RCC 7860 (cell line): ENCODE results near the gene TTC39B.
A peak's percentile ranks its signal among the peaks of the same experiment; 100 is the strongest.

Source experiments
- DNase-seq: peaks from one replicate; pipeline ENCODE4 v3.0.0-alpha.2; 2015; ENCODE audit warnings: low spot score
- FAIRE-seq: peaks from 2 replicates; lab custom pipeline; 2012; peaks lifted over from hg19 to GRCh38; lab: Jason Lieb, UNC

The TTC39B gene

DNA sequence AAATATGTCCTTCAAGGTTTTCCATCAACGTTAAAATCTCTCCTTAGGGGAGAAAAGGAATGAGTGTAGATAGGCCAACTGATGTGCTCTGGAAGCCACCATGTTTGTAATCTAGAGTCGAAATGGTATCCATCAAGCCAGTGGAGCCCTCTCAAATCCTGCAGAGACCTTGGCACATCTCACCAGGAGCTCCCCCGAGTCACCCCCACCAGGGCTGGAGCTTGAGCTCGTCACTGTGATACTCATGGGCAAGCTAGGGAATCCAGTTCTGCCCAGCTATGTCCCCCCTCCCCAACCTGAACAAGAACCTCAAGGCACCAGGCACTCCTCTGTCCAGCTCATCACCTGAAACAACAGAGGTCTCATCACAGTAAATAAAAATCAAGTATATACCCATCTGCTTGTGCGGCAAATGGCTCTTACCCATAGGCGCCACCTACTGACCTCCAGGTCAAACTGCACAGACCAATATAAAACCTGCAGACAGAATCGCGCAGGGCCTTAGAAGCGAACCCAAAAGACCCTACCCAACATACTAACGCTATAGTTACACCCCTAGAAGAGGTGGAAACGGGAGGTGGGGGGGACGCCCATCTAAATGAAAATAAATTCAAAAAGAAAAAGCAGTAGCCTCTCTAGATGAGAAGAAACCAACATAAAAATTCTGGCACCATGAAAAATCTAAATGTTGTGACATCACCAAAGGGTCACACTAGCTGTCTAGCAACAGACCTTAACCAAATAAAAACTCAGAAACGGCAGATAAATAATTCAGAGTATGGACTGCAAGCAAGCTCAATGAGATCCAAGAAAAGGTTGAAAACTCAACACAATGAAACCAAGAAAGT lies 75.0 kb downstream of the TTC39B start:
- DNase-seq (no peak), FAIRE-seq (no peak)

DNA sequence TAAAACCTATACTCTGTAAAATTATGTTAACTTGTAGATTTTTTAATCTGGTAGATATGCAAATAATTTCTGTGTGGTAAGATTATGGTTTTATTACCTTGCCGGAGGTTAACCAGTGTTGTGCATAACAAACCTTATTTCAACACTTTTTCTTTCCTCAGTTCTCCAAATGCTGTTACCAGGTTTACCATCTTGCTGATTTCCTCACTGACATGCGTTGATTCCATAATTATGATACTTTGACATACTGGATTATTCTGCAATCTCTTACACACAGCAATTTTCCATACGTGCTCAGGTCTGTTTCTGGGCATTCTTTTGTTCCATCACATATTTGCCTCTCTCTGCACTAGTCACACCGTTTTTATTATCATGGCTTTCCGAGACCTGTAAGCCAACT lies 77.6 kb downstream of the TTC39B start:
- DNase-seq, result no peak
- FAIRE-seq, result no peak

DNA sequence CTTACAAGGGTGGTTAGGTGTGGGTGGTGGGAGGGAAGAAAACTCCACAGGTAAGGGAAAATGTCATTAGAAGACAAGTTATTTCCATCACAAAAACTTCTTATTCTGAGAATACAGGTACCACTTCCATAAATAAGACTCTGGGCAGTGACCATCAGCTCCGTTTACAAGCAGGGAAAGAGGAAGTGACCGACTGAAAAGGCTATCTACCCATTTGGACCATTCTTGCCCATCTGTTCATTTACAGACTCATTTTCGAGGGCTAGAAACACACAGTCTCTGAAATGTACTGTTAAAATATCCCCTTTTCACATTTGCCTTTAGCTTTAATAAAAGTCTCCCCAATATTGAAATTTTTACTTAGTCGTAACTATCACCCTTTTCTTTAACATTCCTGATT lies 79.5 kb downstream of the TTC39B start:
- FAIRE-seq (no peak), DNase-seq (no peak)

DNA sequence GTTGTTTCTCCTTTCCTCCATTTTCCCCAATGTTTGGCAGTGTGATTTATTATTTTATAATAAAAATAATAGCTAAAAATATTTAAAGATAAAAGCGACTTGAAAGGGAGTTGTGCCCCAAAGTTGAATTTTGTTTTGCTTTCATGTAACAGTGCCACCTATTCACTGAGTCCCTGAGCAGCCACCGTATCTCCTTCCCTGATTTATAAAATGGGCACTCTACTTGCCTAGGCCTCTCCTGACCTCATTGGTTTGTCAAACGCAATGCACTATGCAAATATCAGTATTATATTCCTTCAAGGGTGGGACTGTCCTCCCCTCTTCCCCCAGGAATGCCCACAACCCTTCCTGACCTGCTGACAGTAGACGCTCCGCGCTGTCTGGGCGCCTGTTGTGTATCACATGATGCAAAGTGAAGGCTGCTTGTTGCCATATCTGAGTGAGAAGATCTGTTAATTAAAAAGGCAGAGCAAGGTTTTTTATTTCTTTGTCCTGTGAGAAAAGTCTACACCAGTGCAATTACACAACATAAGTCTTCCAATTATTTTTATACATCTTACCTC lies 81.4 kb downstream of the TTC39B start:
- no peak for FAIRE-seq
- DNase-seq, result no peak

DNA sequence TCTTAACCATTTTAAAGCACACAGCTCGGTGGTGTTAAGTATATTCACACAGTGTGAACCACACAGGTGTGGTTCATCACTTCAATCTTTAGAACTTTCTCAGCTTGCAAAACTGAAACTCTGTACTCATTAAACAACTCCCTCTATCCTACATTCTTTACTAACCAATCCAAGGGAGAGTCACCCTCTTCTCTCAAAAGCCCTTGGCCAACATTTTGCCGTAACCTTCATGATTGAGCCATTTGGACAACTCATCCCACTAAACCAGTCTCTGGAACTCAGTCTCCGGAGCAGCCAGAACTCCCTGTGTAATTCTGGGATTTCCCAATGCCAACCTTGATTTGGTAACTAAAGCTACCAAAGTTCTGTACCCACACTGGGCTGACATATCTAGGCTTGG lies 84.7 kb downstream of the TTC39B start:
- DNase-seq, result no peak
- FAIRE-seq, result no peak

DNA sequence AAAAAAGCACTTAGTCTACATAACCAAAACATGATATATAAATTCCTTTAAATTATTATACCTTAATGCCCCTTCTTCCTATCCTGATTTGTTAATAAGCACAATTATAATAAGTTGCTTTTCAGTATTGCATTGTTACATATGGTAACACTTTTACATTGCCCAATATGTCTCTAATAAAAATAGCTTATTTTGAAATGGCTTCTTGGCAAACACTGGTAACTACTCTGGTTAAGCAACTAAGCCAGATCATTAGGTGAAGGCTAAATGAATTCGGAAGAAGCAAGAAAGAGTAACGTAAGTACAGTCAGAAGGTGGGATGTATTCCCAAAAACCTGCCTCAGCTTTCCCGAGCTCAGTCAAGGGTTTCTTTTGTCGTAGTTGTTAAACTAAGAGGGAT lies 85.3 kb downstream of the TTC39B start:
- FAIRE-seq, result no peak
- no peak for DNase-seq

DNA sequence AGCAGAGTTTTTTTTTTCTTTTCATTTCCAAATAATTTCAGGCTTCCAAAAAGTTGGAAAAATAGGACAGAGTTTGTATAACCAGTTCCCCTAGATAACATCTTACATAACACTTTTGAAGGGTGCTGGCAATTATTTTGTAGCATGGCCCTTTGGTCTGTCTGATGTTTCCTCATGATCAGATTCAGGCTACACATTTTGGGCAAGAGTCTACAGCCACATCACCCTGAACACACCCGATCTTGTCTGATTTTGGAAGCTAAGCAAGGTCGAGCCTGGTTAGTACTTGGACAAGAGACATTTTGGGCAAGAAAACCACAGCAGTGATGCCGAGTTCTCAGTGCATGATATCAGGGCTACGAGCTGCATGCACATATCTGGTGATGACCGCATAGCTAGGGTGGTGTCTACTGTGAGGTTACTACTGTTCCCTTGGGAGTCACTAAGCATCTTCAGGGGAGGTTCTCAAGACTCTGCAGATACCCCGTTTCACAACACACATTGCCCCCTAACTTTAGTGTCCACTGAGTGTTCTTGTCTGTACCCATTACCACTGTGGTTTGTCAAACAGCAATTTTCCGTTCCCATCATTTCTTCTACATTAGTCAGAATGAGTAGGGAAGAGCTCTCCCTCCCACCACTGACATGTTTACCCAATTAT lies 86.2 kb downstream of the TTC39B start:
- no peak for FAIRE-seq
- no peak for DNase-seq

DNA sequence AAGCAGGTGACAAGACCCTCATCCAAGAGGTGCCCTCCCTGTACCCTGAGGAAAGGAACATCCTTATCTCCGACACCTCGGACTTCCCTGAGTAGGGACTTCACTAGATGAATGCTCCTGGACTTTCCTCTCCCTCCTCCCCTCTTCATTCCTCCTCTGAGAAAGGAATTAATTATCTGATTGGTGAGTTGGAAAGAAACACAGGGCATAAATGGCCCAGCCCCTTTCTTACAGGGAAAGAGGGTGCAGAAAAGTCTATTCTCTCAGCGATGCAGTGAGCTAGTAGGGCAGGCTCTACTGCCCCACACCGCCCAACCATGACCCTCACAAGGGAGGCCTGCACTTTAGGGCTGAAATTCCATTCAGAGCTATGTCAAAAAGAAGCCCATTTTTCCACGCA lies 87.5 kb downstream of the TTC39B start:
- FAIRE-seq (no peak), DNase-seq (no peak)

DNA sequence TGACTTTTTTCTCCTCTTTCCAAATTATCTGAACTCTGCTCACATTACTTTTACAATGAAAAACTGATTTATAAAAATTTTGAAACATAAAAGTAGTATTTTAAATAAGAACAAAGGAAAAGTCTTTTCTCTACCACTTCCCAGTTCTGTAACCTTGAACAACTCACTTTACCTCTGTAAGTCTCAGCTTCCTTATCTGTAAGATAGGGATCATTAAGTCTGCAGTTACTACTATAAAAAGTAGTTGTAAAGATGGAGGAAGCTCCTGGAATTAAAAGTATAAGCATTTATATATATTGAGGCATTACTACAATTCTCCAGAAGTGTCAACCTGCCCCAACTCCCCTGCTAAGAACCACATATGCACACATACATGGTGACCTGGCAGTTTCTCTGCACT lies 88.0 kb downstream of the TTC39B start:
- FAIRE-seq (no peak), DNase-seq (no peak)

DNA sequence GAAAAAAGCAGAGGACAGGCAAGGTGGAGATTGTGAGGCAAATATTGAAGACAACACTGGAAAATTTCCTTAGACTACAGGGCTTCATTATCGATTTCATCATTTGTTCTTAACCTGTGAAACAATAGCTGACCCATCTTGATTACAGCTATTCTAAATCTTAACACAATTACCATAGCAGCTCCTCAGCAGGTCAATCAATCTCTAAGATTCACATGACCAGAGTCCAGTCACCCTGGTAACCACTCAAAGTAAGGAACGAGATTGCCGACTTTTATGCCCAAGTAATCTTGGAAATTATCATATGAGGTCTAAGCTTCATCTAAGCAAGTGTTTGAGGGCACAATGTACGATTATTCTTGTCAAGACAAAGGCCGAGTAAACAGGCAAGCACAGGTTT lies 93.8 kb downstream of the TTC39B start:
- FAIRE-seq, result no peak

DNA sequence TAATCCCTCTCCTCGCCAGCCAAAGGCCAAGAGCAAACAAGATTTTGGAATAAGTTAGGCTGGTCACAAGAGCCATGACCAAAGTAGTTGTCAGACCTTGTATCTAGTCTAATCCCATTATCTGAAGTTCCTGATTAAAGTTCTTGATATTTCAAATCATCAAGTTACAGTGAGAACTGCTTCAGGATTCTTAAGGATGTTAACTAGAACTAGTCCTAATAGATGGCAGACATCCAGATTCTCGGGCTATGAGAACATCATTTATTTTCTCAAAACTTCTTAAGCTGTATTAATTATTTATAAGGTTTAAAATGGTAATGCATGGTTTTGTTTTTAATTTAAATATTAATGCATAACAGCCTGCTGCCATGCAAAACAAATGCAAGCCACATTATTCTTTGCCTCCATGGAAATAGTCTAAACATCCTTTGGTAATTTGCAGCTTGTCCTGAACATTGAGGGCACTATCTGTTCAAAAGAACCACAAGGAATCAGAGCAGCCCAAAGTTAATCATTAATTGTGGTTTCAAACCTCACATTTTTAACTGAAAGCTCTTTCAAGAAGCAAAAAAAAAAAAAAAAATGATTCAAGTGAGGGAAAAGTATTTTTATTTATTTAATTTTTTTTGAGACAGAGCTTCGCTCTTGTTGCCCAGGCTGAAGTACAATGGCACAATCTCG lies 95.1 kb downstream of the TTC39B start:
- DNase-seq (peak; percentile 47), FAIRE-seq (peak; percentile 60)

More for the DNA sequence above, 93.8 kb downstream of the TTC39B start:
- DNase-seq, result no peak

DNA sequence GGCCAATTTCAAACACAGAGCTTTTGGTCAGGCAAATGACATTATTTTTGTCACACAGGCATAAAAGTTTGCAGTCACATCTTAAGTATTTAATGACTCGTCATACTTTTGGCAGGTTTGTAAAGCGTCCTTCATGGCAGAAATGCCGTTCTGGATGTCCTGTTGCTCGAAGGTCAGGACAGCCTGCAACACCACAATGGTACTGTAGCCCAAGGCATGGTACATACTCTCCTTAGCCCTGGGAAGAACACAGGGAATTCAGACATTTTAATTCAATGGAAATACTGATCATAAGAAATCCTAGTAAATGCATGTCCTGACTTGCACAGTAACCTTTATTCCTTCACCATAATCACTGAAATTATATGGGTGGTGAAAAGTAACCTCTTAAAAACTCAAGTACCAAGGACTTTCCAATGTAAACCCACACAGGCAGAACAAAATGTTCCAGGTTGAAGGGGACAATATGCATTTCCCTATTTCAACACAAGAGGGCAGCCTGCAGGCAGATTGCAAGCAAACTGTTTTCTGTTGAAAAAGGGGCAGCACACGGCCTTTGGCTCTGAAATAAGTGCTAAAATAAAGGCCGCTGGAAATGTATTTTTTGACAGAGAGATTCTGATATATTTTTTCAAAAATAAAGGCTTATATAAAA lies 95.7 kb downstream of the TTC39B start:
- FAIRE-seq (peak; percentile 36), DNase-seq (peak; percentile 40)

DNA sequence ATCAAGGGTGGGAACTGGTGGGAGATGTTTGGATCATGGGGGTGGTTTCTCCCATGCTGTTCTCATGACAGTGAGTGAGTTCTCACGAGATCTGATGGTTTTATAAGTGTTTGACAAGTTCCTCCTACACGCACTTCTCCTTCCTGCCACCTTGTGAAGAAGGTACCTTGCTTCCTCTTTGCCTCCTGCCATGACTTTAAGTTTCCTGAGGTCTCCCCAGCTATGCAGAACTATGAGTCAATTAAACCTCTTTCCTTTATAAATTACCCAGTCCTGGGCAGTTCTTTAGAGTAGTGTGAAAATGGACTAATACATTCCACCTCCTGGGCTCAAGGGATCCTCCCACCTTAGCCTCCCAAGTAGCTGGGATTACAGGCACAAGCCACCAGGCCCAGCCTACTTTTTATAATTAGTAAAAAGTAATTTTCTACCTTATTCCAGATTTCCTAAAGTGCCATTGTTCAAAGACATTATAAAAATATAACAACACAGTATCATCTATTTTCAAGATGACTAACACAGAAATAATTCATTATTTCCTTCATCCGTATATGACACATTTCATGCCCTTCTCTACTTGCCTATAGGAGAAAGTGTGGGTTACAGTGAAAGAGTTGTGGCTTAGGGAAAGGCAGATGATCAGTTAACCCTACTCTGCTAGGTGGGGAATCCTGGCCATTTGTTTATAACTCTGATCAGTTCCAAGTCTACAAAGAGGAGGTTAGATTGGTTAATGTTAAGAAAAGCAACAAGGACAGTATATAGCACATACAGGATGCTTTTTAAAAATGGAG lies 99.9 kb downstream of the TTC39B start:
- no peak for FAIRE-seq
- no peak for DNase-seq

DNA sequence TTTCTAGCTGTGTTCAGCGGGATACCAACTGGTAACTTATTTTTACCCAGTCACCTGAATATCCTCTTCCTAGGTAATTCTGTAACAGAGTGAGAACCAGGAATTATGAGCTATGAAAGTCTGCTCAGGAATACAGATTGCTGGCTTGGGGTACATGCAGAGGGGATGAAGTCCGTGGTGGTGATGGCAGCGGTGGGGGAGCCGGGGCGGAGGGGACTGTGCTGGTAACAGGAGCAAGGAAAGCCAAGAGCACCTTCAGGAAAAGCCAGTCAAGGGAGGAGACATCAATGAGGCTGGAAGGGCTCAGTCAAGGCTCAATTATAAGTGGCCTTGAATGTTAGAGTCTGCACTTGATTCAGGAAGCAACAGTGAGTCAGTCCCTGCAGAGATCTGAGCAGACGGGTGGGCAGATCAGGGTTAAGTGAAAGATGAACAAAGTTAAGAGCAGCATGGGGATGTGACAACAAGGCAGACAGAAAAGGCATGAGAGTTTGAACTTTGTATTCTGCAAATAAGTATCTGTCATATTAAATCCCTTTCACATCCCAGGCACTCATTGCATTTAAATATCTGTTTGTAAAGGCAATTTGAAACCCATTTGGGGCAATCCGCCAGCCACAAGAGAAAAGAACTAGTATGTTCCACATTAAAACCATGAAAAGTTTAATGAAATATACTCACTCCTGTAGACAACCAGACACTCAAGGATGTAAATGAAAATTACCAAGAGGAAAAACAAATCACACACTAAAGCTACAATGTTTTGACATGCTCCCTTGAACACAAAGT lies 101.2 kb downstream of the TTC39B start:
- FAIRE-seq (no peak), DNase-seq (no peak)

DNA sequence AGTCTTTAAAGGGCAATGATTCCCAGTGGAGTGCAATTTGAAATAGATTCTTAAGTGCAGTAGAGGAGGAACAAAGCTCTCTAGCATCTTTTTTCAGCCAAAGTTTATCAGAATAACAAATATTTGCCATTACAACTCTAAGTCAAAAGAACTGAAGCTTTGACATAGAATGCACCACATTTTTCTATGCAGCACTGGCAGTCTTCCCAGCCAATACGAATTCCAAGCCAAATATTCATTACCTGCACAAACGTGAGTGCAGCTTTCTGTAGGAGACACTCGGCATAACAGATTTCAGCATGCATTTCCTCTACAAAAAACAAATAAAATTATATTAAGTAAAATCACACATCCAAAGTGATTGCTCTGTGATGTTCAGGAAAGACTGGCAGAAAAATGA lies 103.4 kb downstream of the TTC39B start:
- no peak for FAIRE-seq
- DNase-seq, result no peak

DNA sequence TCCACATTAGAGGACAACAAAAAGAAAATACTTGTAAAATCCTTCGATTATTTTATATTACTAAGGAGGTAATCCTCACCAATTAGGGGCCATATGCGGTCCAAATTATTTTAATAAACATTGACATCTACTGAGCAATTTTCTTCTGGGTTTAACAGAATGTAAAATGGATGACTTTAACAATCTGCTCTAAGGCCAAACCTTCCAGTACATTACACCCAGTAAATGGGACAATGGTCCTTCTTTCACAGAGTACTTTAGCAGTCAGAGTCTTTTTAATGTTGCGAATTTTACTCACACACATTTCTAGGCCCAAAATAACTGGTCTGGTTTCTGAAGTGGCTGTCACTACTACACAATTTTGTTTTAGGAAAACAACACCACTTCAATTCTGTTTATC lies 106.9 kb downstream of the TTC39B start:
- FAIRE-seq (no peak), DNase-seq (no peak)

DNA sequence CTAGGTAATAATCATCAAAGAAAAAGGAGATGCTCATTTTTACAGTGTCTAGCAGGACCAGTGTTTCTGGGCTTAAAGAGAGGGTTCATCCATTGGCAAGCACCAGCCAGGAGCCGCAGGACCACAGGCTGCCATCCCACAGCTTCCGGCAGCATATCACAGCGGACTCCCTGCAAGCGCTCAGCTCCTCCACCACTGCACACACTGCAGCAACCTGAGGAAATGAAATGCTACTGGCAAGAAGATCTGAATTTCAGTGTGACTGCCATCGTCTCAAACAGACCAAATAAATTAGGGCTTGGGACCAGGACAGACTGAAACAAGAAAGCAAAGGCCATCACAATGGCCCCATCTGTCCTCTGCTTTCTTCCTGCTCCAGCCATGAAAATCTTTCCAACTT lies 114.2 kb downstream of the TTC39B start:
- FAIRE-seq, result no peak
- no peak for DNase-seq

DNA sequence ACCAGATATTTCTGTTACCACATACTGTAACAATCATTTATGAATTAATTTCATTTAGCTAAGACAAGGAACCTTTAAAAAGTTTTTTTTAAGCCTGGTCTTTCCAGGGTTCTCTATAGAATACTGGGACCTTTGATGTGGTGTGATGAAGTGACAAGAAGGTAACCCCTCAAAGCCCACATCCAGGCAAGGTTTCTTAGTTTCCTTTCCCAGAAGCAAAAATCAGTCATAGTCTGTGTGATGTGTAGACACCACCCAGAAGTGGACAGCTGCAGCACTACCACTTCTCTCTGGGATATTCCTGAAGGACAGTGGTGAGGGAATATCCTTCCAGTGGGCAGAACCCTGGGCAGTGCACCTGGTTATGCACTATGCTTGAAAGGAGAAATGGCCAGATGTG lies 115.6 kb downstream of the TTC39B start:
- no peak for FAIRE-seq
- no peak for DNase-seq

DNA sequence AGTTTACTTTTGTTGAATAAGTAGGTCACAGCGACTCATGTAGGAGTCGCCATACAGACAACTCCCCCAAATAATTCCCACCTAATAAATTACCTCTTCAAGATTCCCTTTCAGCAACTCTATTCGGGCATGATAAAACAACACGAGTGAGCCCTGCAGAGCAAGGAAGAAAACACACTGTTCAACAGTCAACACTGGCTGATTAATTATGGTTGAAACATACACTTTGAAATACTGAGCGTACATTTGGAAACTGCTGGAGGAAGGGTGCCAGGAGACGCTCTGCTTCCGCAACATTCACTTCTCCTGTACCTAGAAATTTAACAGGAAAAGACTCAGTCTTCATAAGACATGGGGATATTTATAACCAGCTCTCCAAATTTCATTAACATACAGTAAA lies 117.5 kb downstream of the TTC39B start:
- DNase-seq (no peak), FAIRE-seq (no peak)

DNA sequence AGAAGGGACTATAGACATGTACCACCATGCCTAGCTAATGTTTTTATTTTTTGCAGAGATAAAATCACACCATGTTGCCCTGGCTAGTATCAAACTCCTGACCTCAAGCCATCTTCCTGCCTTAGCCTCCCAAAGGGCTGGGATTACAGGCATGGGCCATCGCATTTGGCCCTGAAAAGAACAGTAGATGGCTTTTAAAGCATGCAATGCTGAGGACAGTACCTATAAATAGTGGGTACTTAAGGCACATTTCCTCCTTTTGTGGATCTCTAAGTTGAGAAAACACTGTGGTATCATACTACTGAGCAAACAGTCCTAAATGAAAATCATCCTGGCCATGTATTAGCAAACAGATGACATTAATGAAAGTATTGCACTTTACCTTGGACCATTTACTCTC lies 119.4 kb downstream of the TTC39B start:
- FAIRE-seq, result no peak

More for the DNA sequence above, 119.4 kb downstream of the TTC39B start:
- DNase-seq, result no peak
